CD4-positive, alpha-beta T cell (primary cell): Measurements from ENCODE around the gene PNMT. TPM values are rescaled to one million over a fixed set of nuclear protein-coding genes. Genes with fewer than 3 reads are reported as not detected.
A peak's percentile ranks its signal among the peaks of the same experiment; 100 is the strongest.

Source experiments
- ATAC-seq: fragments of 200-7000 bp; cut with Tn5 transposase; one replicate; pipeline ENCODE4 v1.10.0; 2022; ENCODE audit warnings: mild to moderate bottlenecking; ENCODE audit not compliant: poor library complexity
- CTCF ChIA-PET: fragments of 350-600 bp; sonication (Branson Sonifier 250); formaldehyde crosslinking; loops from one replicate; lab custom pipeline; 2021; ENCODE audit warnings: antibody characterized with exemption, inconsistent platforms; lab: Charles Lee
- POLR2A ChIA-PET: fragments of 350-600 bp; sonication (Branson Sonifier 250); formaldehyde crosslinking; loops from one replicate; lab custom pipeline; 2021; ENCODE audit warnings: antibody characterized with exemption, inconsistent platforms; lab: Charles Lee
- DNase-seq, 14 experiments: peaks; one replicate each; pipeline ENCODE4 v3.0.0-alpha.2; 2013 to 2020; ENCODE audit warnings: mixed read lengths in 2 of 14
- H3K27ac ChIP-seq, 2 donors: one replicate each; pipeline versions ENCODE4 v1.5.1 to v1.7.0; 2013; ENCODE audit warnings: low read length in 2 of 2, low read depth in 1 of 2, mild to moderate bottlenecking in 1 of 2
- H3K27me3 ChIP-seq, 2 experiments: 1 replicate in 1 of 2; 2 replicates in 1 of 2; pipeline versions ENCODE4 v1.6.1 to v1.7.0; 2013; ENCODE audit warnings: low read length in 2 of 2, control low read depth in 1 of 2, mild to moderate bottlenecking in 1 of 2, moderate library complexity in 1 of 2; ENCODE audit not compliant: insufficient read depth in 2 of 2, control insufficient read depth in 1 of 2
- H3K36me3 ChIP-seq: one replicate; pipeline ENCODE4 v1.6.1; 2013; ENCODE audit warnings: low read length, control low read depth; ENCODE audit not compliant: insufficient read depth
- H3K4me1 ChIP-seq: one replicate; pipeline ENCODE4 v1.6.1; 2013; ENCODE audit warnings: low read length, control low read depth; ENCODE audit not compliant: insufficient read depth
- H3K4me3 ChIP-seq: one replicate; pipeline ENCODE4 v1.5.1; 2013; ENCODE audit warnings: mild to moderate bottlenecking, low read length, moderate library complexity
- H3K9me3 ChIP-seq, 2 experiments: 1 replicate in 1 of 2; 2 replicates in 1 of 2; pipeline versions ENCODE4 v1.6.1 to v1.7.0; 2013; ENCODE audit warnings: low read length in 2 of 2, mild to moderate bottlenecking in 2 of 2, control low read depth in 1 of 2, moderate library complexity in 1 of 2; ENCODE audit not compliant: control insufficient read depth in 1 of 2, insufficient read depth in 1 of 2
- H3K27ac Mint-ChIP-seq: one replicate; pipeline ENCODE4 v1.8.0; 2020; ENCODE audit warnings: mixed read lengths
- H3K27me3 Mint-ChIP-seq: one replicate; pipeline ENCODE4 v1.8.0; 2021; ENCODE audit warnings: mixed read lengths
- H3K36me3 Mint-ChIP-seq: one replicate; pipeline ENCODE4 v1.8.0; 2021; ENCODE audit warnings: low read depth, mixed read lengths
- H3K4me1 Mint-ChIP-seq: one replicate; pipeline ENCODE4 v1.8.0; 2021; ENCODE audit warnings: low read depth, mixed read lengths
- H3K4me3 Mint-ChIP-seq: one replicate; pipeline ENCODE4 v1.8.0; 2020; ENCODE audit warnings: mild to moderate bottlenecking, mixed read lengths
- H3K9me3 Mint-ChIP-seq: one replicate; pipeline ENCODE4 v1.8.0; 2020; ENCODE audit warnings: mixed read lengths
- intact Hi-C, 2 experiments: fragments of 100-400 bp; cut with DNase I in 1 of 2; cut with micrococcal nuclease in 1 of 2; formaldehyde crosslinking; loops; one replicate each; pipeline versions ENCODE4 v1.15.1 to v1.9.0; 2023 to 2025; cut with DNase I, micrococcal nuclease
- total RNA-seq, 174 experiments: library from RNA in 2 of 174; stranded (reverse) in 2 of 174; gene quantifications; one replicate each; pipeline ENCODE4 v1.2.3 and lab custom pipeline; 2021 to 2026
- TF ChIP-seq, protein P1 (sequence below): fragments of 200-600 bp; IDR thresholded peaks from one replicate; pipeline ENCODE4 v1.8.0; 2022; ENCODE audit warnings: antibody characterized with exemption, mild to moderate bottlenecking

Gene PNMT
- total RNA-seq, 2 experiments from 2014 or later: 0.47 TPM; not detected in 1

DNA sequence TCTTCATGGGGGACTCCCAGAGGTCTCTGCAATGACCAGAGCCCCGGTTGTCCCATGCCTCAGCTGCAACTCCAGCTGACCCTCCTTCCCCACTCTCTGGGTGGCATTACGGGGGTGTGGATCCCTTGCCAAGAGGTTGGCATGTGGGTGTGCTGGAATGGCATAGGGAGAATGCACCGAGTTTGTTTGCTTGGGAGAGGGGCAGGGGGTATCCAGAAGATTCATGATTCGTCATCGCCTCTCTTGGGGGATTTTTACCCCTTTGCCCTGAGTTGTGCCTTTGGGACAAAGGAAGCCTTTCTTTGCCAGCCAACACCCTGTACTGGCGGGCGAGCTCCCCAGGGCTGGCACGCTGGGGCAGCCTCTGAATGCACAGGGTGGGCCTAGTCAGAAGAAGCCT is 38.1 kb downstream of the PNMT start:
- H3K4me1 ChIP-seq: peaks cover 25% of the 10 kb centered on the region
- no peaks in the 10 kb centered on the region for H3K9me3 Mint-ChIP-seq
- H3K27me3 ChIP-seq: peaks cover 2 to 6% of the 10 kb centered on the region in 2 experiments
- H3K27me3 Mint-ChIP-seq: peaks cover 5% of the 10 kb centered on the region
- TF ChIP-seq, protein P1, sequence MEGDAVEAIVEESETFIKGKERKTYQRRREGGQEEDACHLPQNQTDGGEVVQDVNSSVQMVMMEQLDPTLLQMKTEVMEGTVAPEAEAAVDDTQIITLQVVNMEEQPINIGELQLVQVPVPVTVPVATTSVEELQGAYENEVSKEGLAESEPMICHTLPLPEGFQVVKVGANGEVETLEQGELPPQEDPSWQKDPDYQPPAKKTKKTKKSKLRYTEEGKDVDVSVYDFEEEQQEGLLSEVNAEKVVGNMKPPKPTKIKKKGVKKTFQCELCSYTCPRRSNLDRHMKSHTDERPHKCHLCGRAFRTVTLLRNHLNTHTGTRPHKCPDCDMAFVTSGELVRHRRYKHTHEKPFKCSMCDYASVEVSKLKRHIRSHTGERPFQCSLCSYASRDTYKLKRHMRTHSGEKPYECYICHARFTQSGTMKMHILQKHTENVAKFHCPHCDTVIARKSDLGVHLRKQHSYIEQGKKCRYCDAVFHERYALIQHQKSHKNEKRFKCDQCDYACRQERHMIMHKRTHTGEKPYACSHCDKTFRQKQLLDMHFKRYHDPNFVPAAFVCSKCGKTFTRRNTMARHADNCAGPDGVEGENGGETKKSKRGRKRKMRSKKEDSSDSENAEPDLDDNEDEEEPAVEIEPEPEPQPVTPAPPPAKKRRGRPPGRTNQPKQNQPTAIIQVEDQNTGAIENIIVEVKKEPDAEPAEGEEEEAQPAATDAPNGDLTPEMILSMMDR: no peak
- no peak for ATAC-seq
- peaks cover 9% of the 10 kb centered on the region for H3K4me1 Mint-ChIP-seq
- H3K4me3 ChIP-seq: no peak overlapping the region
- no peak for DNase-seq
- H3K36me3 ChIP-seq: no peaks in the 10 kb centered on the region
- no peak overlapping the region for H3K4me3 Mint-ChIP-seq
- H3K36me3 Mint-ChIP-seq: no peaks in the 10 kb centered on the region
- H3K27ac ChIP-seq: no peak overlapping the region
- CTCF ChIA-PET: no interaction called here
- no peak overlapping the region for H3K27ac Mint-ChIP-seq
- no peaks in the 10 kb centered on the region for H3K9me3 ChIP-seq
- POLR2A ChIA-PET: interaction anchor here (0.9 to 1.5 kb wide), 3 partner anchors 19 to 221 kb away, joined by 3 read pairs; partner anchors contain the start of genes LRRC3C, MIEN1, ORMDL3 and PGAP3
- intact Hi-C loops: no loop called here

DNA sequence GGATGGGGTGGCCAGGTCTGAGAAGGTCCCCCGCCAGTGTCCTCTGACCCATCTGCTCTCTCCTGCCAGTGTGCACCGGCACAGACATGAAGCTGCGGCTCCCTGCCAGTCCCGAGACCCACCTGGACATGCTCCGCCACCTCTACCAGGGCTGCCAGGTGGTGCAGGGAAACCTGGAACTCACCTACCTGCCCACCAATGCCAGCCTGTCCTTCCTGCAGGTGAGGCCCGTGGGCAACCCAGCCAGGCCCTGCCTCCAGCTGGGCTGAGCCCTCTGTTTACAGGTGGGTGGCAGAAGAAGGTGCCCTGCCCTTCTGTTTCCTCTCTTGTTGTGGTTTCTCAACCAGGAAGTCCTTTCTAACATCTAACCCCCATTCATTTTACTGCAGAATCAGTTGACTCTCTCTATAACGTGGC is 38.7 kb downstream of the PNMT start:
- H3K4me3 Mint-ChIP-seq: no peak overlapping the region
- peaks cover 0 to under 1% of the 10 kb centered on the region in 2 experiments for H3K27me3 ChIP-seq
- peak; percentile 68 for ATAC-seq
- no peak overlapping the region for H3K4me3 ChIP-seq
- no peak overlapping the region for H3K27ac Mint-ChIP-seq
- intact Hi-C loops: no loop called here
- H3K27me3 Mint-ChIP-seq: no peaks in the 10 kb centered on the region
- H3K36me3 Mint-ChIP-seq: no peaks in the 10 kb centered on the region
- H3K9me3 Mint-ChIP-seq: no peaks in the 10 kb centered on the region
- TF ChIP-seq, protein P1: no peak
- no peak overlapping the region for H3K27ac ChIP-seq
- peaks cover 9% of the 10 kb centered on the region for H3K4me1 Mint-ChIP-seq
- ChIA-PET POLR2A (interaction anchor here (0.9 to 1.5 kb wide), 3 partner anchors 19 to 220 kb away, joined by 3 read pairs; partner anchors contain the start of genes LRRC3C, MIEN1, ORMDL3 and PGAP3), CTCF (no interaction called here)
- no peaks in the 10 kb centered on the region for H3K9me3 ChIP-seq
- DNase-seq: peak in 5 of 14 experiments; percentile 11 to 47 (median 35)
- H3K36me3 ChIP-seq: no peaks in the 10 kb centered on the region
- H3K4me1 ChIP-seq: peaks cover 25% of the 10 kb centered on the region

DNA sequence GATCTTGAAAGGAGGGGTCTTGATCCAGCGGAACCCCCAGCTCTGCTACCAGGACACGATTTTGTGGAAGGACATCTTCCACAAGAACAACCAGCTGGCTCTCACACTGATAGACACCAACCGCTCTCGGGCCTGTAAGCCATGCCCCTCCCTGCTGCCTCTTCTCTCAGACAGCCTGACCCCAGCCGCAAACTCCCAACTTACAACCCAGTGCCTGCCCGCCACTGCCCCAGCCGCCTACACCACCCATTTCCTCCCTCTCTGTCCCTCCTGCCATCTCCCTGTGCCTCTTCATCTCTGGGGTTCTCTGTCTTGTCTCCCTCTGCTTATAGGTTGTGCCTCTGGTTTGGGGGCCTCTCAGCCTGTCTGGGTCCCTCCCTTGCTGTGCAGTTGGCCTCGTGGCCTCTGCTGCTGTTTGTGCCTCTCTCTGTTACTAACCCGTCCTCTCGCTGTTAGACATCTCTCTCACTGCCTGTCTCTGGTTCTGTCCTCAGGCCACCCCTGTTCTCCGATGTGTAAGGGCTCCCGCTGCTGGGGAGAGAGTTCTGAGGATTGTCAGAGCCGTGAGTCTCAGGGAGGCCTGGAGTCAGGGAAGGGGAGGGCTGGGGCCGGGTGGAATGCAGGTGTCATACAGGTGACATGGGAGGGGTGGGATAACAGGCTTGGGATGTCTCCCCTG is 41.2 kb downstream of the PNMT start:
- H3K4me1 Mint-ChIP-seq: peaks cover 9% of the 10 kb centered on the region
- no peak for ATAC-seq
- no peak overlapping the region for H3K4me3 Mint-ChIP-seq

More for the DNA sequence above, 41.2 kb downstream of the PNMT start:
- H3K27ac ChIP-seq: no peak overlapping the region
- POLR2A ChIA-PET: no interaction called here
- H3K4me1 ChIP-seq: peaks cover 25% of the 10 kb centered on the region
- intact Hi-C loops: no loop called here
- DNase-seq: peak in 2 of 14 experiments; percentile 6 to 21
- no peaks in the 10 kb centered on the region for H3K27me3 Mint-ChIP-seq
- H3K4me3 ChIP-seq: no peak overlapping the region
- no peaks in the 10 kb centered on the region for H3K27me3 ChIP-seq
- CTCF ChIA-PET: no interaction called here
- no peaks in the 10 kb centered on the region for H3K36me3 Mint-ChIP-seq
- H3K27ac Mint-ChIP-seq: no peak overlapping the region
- no peaks in the 10 kb centered on the region for H3K36me3 ChIP-seq
- H3K9me3 ChIP-seq: no peaks in the 10 kb centered on the region
- H3K9me3 Mint-ChIP-seq: no peaks in the 10 kb centered on the region
- TF ChIP-seq, protein P1: no peak
